NCI-H446 (cell line): Measurements from ENCODE around the gene BLTP3B.

Experiments
- DNase-seq, 2 experiments: peaks; one replicate each; lab custom pipeline; 2025; lab: John Stamatoyannopoulos, UW

Gene BLTP3B

DNA sequence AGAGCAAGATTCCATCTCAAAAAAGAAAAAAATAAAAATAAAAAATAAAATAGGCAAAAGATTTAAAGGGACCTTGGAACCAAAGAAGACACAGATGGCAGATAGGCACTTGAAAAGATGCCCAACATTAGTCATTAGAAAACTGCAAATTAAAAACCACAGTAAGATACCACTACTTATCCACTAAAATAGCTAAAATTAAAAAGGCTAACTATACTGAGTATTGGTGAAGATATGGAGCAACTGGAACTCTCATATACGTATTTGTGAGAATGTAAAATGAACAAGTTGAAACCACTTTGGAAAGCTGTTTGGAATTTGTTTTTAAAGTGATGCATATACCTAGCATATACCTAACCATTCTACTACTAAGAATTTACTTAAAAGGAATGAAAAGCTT, 22.3 kb downstream of the BLTP3B start:
- DNase-seq = no peak

DNA sequence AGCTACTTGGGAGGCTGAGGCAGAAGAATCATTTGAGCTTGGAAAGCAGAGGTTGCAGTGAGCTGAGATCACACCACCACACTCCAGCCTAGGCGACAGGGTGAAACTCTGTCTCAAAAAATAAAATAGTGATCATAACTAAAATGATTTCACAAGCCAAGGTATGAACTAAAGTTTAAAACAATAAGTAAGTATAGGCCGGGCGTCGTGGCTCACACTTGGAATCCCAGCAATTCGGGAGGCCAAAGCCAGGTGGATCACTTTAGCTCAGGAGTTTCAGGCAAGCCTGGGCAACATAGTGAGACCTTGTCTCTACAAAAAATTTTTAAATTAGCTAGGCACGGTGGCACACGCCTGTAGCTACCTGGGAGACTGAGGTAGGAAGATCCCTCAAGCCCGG, 27.4 kb downstream of the BLTP3B start:
- DNase-seq = no peak

DNA sequence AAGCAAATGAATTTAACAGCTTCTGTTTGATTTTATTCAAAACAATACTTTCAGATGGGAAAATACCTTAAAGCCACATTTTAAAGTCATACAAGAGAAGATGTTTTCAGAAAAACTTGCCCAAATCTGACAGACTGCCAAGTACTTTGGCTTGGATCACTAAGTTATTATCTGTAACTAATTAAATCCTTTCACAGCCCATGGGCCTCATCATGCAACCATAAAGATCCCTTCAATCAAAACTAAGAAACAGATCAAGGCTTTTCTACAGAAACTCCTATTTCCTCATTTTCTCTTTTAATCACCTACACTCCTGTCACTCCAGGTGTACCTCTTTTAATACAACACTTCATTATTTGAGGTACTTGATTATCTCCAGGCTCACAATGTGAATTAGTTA, 28.1 kb downstream of the BLTP3B start:
- peak; percentile 34 to 66 for DNase-seq

DNA sequence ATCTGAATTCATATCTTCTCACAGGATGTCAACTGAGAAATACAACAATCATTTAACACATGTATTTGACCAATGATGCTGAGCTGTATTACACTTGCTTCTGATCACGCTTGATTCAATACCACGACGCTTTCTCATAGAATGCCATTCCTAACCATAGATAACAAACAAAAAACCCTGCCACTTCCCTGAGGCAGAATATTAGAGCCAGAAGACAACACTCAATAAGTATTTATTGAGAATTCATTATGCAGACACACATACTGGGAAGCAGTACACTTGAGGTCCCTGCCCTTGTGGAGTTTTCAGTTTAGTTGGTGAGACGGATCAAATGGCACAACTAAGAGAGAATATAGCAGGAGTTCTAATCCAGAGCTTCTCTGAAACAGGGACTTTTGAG, 32.4 kb downstream of the BLTP3B start:
- no peak for DNase-seq

DNA sequence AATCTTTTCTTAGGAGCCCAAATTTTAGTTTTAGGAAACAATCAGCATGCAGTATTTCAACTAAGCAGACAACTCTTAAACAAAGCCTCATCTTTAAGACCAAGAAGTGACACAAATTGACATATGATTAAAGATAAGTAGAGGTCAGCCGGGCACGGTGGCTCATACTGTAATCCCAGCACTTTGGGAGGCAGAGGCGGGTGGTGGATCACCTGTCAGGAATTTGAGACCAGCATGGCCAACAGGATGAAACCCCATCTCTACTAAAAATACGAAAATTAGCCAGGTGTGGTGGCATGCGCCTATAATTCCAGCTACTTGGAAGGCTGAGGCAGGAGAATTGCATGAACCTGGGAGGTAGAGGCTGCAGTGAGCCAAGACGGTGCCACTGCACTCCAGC, 35.8 kb downstream of the BLTP3B start:
- no peak for DNase-seq

DNA sequence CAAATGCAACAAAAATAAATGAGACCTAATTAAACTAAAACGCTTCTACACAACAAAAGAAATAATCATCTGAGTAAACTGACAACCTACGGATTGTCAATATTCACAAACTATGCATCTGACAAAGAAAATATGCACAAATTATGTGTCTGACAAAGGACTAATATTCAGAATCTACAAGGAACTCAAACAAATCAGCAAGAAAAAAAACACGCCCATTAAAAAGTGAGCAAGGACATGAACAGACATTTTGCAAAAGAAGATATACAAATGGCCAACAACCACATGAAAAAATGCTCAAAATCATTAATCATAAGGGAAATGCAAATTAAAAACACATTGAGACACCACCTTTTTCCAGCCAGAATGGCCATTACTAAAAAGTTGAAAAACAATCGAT, 37.0 kb downstream of the BLTP3B start:
- DNase-seq = no peak

DNA sequence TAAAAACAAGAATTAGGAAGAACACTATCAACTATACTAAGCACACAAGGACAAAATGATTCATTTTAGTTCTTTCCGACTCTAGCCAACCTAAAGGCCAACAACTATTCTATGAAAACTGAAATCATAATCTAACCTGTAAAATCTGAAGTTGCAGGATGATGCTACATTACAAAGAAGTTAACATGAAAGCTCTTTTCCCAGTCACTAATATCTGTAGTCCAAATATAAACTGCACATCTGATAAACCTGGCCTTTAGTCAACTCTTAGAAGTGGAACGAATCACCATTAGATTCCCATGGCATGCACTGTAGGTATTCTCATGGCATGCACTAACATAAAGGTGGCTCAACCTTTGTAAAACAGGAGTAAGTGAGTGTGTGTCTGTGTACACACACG, 41.7 kb downstream of the BLTP3B start:
- DNase-seq = no peak
